H1 (cell line): Measurements from ENCODE around the gene ITGA5. TPM values are rescaled to one million over a fixed set of nuclear protein-coding genes. Genes with fewer than 3 reads are reported as not detected.

Source experiments
- CTCF ChIA-PET: fragments of 300-600 bp; sonication (Branson Sonifier 250); formaldehyde crosslinking; loops from one replicate; lab custom pipeline; 2021; ENCODE audit not compliant: partially characterized antibody; lab: Charles Lee
- POLR2A ChIA-PET: fragments of 300-600 bp; sonication (Branson Sonifier 250); formaldehyde crosslinking; loops from one replicate; lab custom pipeline; 2021; ENCODE audit warnings: inconsistent platforms; ENCODE audit not compliant: partially characterized antibody; lab: Charles Lee
- DNase-seq, 2 experiments: peaks; one replicate each; pipeline versions ENCODE4 v3.0.0 to v3.0.0-alpha.2; 2010 to 2022; ENCODE audit warnings: low spot score in 2 of 2, low read depth in 1 of 2, mixed read lengths in 1 of 2
- FAIRE-seq: peaks from 2 replicates; lab custom pipeline; 2011; peaks lifted over from hg19 to GRCh38; lab: Jason Lieb, UNC
- H2AFZ ChIP-seq: 2 replicates; pipeline ENCODE4 v1.8.1; 2012; ENCODE audit warnings: low read length, inconsistent platforms
- H2AK5ac ChIP-seq: 2 replicates; pipeline ENCODE4 v1.6.1; 2013; ENCODE audit warnings: low read depth, low read length
- H2BK120ac ChIP-seq: replicated peaks from 2 replicates; pipeline ENCODE3; 2013; ENCODE audit warnings: low read depth, low read length, inconsistent platforms
- H2BK12ac ChIP-seq: 2 replicates; pipeline ENCODE4 v1.6.1; 2013; ENCODE audit warnings: low read depth, low read length
- H2BK15ac ChIP-seq: 2 replicates; pipeline ENCODE4 v1.6.1; 2013; ENCODE audit warnings: low read length
- H2BK20ac ChIP-seq: 2 replicates; pipeline ENCODE4 v1.6.1; 2013; ENCODE audit warnings: low read length
- H2BK5ac ChIP-seq: 2 replicates; pipeline ENCODE4 v1.6.1; 2013; ENCODE audit warnings: low read depth, low read length
- H3K14ac ChIP-seq: 2 replicates; pipeline ENCODE4 v1.6.1; 2013; ENCODE audit warnings: inconsistent platforms; ENCODE audit not compliant: insufficient read length
- H3K18ac ChIP-seq: 2 replicates; pipeline ENCODE4 v1.6.1; 2013; ENCODE audit warnings: low read length; ENCODE audit errors: extremely low read depth
- H3K23ac ChIP-seq: 2 replicates; pipeline ENCODE4 v1.6.1; 2013; ENCODE audit warnings: inconsistent platforms; ENCODE audit not compliant: insufficient read length
- H3K23me2 ChIP-seq: 2 replicates; pipeline ENCODE4 v1.6.1; 2013; ENCODE audit warnings: low read depth, low read length
- H3K27ac ChIP-seq: 2 replicates; pipeline ENCODE4 v1.6.1; 2011; ENCODE audit warnings: low read depth, low read length, inconsistent platforms
- H3K27me3 ChIP-seq, 4 experiments: replicated peaks in 1 of 4; 1 replicate in 1 of 4; 2 replicates in 3 of 4; pipeline versions ENCODE4 v1.6.1 to v1.8.1; 2011 to 2013; ENCODE audit warnings: low read length in 3 of 4, mild to moderate bottlenecking in 3 of 4, inconsistent platforms in 2 of 4, mixed read lengths in 2 of 4, moderate library complexity in 1 of 4; ENCODE audit not compliant: control insufficient read depth in 3 of 4, insufficient read depth in 3 of 4; ENCODE audit errors: extremely low read depth in 1 of 4
- H3K36me3 ChIP-seq, 4 experiments: 2 replicates each; pipeline versions ENCODE4 v1.6.1 to v1.8.1; 2011 to 2013; ENCODE audit warnings: mild to moderate bottlenecking in 4 of 4, low read length in 3 of 4, moderate library complexity in 2 of 4, control low read depth in 1 of 4, inconsistent platforms in 1 of 4; ENCODE audit not compliant: insufficient read depth in 4 of 4, control insufficient read depth in 2 of 4
- H3K4ac ChIP-seq: replicated peaks from 2 replicates; pipeline ENCODE3; 2013; ENCODE audit warnings: low read length, low read depth, mixed read lengths, inconsistent platforms; ENCODE audit not compliant: insufficient read length
- H3K4me1 ChIP-seq, 4 experiments: replicated peaks in 1 of 4; 1 replicate in 1 of 4; 2 replicates in 3 of 4; pipeline versions ENCODE4 v1.6.1 to v1.8.1; 2011 to 2013; ENCODE audit warnings: low read length in 3 of 4, inconsistent platforms in 2 of 4, mixed read lengths in 1 of 4; ENCODE audit not compliant: insufficient read depth in 4 of 4, control insufficient read depth in 3 of 4
- H3K4me2 ChIP-seq, 2 experiments: 2 replicates each; pipeline versions ENCODE4 v1.6.1 to v1.8.1; 2011 to 2013; ENCODE audit warnings: low read depth in 2 of 2, low read length in 2 of 2, control low read depth in 1 of 2, inconsistent platforms in 1 of 2, mild to moderate bottlenecking in 1 of 2; ENCODE audit not compliant: insufficient read depth in 1 of 2
- H3K4me3 ChIP-seq, 4 experiments: fragments of 200-600, 300-600 bp in 1 of 4; sonication (generic), shearing (Covaris generic), sonication (Bioruptor Twin) in 1 of 4; 2 replicates each; pipeline versions ENCODE4 v1.5.1 to v1.8.1; 2011 to 2016; ENCODE audit warnings: low read length in 4 of 4, low read depth in 3 of 4, control low read depth in 2 of 4, inconsistent platforms in 2 of 4, mild to moderate bottlenecking in 2 of 4, mixed read lengths in 1 of 4, moderate library complexity in 1 of 4; ENCODE audit not compliant: insufficient read depth in 2 of 4; ENCODE audit errors: extremely low read depth in 1 of 4
- H3K56ac ChIP-seq: replicated peaks from 2 replicates; pipeline ENCODE3; 2013; ENCODE audit warnings: low read depth, mild to moderate bottlenecking, mixed read lengths, low read length, inconsistent platforms; ENCODE audit not compliant: insufficient read length
- H3K79me1 ChIP-seq: 2 replicates; pipeline ENCODE4 v1.6.1; 2013; ENCODE audit warnings: low read depth, low read length, control low read depth
- H3K79me2 ChIP-seq, 2 experiments: 2 replicates each; pipeline versions ENCODE4 v1.6.1 to v1.8.1; 2012 to 2013; ENCODE audit warnings: low read length in 2 of 2, mild to moderate bottlenecking in 2 of 2, inconsistent platforms in 1 of 2; ENCODE audit not compliant: insufficient read depth in 2 of 2, control insufficient read depth in 1 of 2
- H3K9ac ChIP-seq, 4 experiments: replicated peaks in 1 of 4; 1 replicate in 1 of 4; 2 replicates in 3 of 4; pipeline versions ENCODE4 v1.6.1 to v1.8.1; 2011 to 2013; ENCODE audit warnings: low read depth in 3 of 4, low read length in 3 of 4, control low read depth in 2 of 4, mild to moderate bottlenecking in 2 of 4, moderate library complexity in 2 of 4, inconsistent platforms in 1 of 4; ENCODE audit errors: extremely low read depth in 1 of 4
- H3K9me3 ChIP-seq, 2 experiments: 2 replicates each; pipeline versions ENCODE4 v1.6.1 to v1.8.1; 2012 to 2013; ENCODE audit warnings: mild to moderate bottlenecking in 2 of 2, moderate library complexity in 2 of 2, control low read depth in 1 of 2, inconsistent platforms in 1 of 2, low read depth in 1 of 2, low read length in 1 of 2, mixed read lengths in 1 of 2; ENCODE audit not compliant: insufficient read depth in 2 of 2
- H4K20me1 ChIP-seq, 2 experiments: replicated peaks in 1 of 2; 2 replicates each; pipeline versions ENCODE3 to v1.8.1; 2011 to 2013; ENCODE audit warnings: inconsistent platforms in 2 of 2, low read length in 2 of 2, mild to moderate bottlenecking in 1 of 2; ENCODE audit not compliant: insufficient read depth in 2 of 2, control insufficient read depth in 1 of 2
- H4K5ac ChIP-seq: 2 replicates; pipeline ENCODE4 v1.6.1; 2013; ENCODE audit warnings: low read length, low read depth, mixed read lengths, inconsistent platforms; ENCODE audit not compliant: insufficient read length
- H4K8ac ChIP-seq: 2 replicates; pipeline ENCODE4 v1.8.0; 2013; ENCODE audit warnings: mild to moderate bottlenecking, moderate library complexity, low read length, inconsistent platforms; ENCODE audit not compliant: insufficient read depth; ENCODE audit errors: extremely low read depth
- H4K91ac ChIP-seq: replicated peaks from 2 replicates; pipeline ENCODE3; 2013; ENCODE audit warnings: low read length, mixed read lengths, inconsistent platforms; ENCODE audit not compliant: insufficient read length
- ASH2L ChIP-seq: fragments of 200-600, 300-600 bp; sonication (generic); IDR thresholded peaks from one replicate; pipeline ENCODE4 v1.7.1; 2017; ENCODE audit warnings: low read length
- CBX5 ChIP-seq: fragments of 300-800, 300-1000 bp; sonication (generic); IDR thresholded peaks from 2 replicates; pipeline ENCODE4 v1.7.1; 2016; ENCODE audit warnings: antibody characterized with exemption, low read length, low read depth
- TCF12 ChIP-seq: IDR thresholded peaks from 2 replicates; pipeline ENCODE4 v1.6.1; 2011; ENCODE audit warnings: low read depth, mild to moderate bottlenecking, low read length
- WGBS, 2 experiments: shearing (Covaris generic) in 1 of 2; methylation state at CpG; one replicate each; pipeline versions ENCODE4 v1.1.6 to v1.1.7; 2013 to 2015; ENCODE audit warnings: low lambda C conversion rate in 2 of 2, mixed read lengths in 2 of 2, inconsistent platforms in 1 of 2, low coverage in 1 of 2, missing lambda C conversion rate in 1 of 2; ENCODE audit not compliant: insufficient replicate concordance in 2 of 2, insufficient coverage in 1 of 2, insufficient read length in 1 of 2; ENCODE audit errors: extremely low coverage in 1 of 2, missing lambda C conversion rate in 1 of 2; 5-methylcytosine and 5-hydroxymethylcytosine counted together
- polyA plus RNA-seq, 7 experiments: library from polyadenylated mRNA; depleted of rRNA in 3 of 7; stranded (reverse) in 5 of 7; unstranded in 2 of 7; fragments of >200 nt in 5 of 7; fragments of 200-250 nt in 2 of 7; gene quantifications; 1 replicate in 5 of 7; 2 replicates in 1 of 7; 4 replicates in 1 of 7; pipeline versions ENCODE4 v1.2.1 to v1.2.3, GENCODE V29; 2011 to 2013; ENCODE audit warnings: missing spikeins in 2 of 7, mixed read lengths in 2 of 7
- total RNA-seq: library from RNA; stranded (reverse); fragmentation: NEBNext Ultra II Directional; extraction: Animal tissue kit (Norgen Biotek cat#: 25700); gene quantifications from 2 replicates; pipeline ENCODE4 v1.2.1, GENCODE V29; 2021

Gene ITGA5
- total and polyA plus RNA-seq, 2 of the 8 experiments (the other 6 are each of a cell fraction or from before 2014, with no cell fraction given): 11.6 to 19.4 TPM

DNA sequence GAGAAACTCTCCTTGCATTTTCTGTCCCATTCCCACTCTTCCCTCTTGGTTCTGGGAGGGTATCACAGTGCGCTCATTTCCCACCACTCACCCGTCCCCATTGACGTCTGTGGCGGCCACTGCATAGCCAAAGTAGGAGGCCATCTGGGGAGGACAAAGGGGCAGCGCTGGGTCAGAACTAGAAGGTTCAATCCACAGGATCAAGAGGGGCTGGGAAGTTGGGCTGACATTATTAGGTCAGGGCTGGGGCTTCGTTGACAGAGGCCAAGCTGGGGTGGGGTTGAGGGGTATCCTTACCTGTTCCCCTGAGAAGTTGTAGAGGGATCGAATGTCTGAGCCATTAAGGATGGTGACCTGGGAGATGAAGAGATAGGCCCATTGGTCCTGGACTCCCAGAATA lies 13.5 kb downstream of the ITGA5 start:
- H3K23ac ChIP-seq: no peak overlapping the region
- no peak overlapping the region for H2BK15ac ChIP-seq
- H2BK12ac ChIP-seq: no peak overlapping the region
- no peaks in the 10 kb centered on the region for H3K23me2 ChIP-seq
- H4K20me1 ChIP-seq: no peaks in the 10 kb centered on the region
- CTCF ChIA-PET: interaction anchor here (0.5 to 12.3 kb wide), 8 partner anchors 9 to 77 kb away, joined by 3 to 742 read pairs (median 8); partner anchors contain the start of gene ITGA5
- no peaks in the 10 kb centered on the region for H3K79me1 ChIP-seq
- H3K27ac ChIP-seq: no peak overlapping the region
- no peak overlapping the region for H3K18ac ChIP-seq
- no peak overlapping the region for H2AFZ ChIP-seq
- FAIRE-seq: no peak
- H3K36me3 ChIP-seq: peaks cover 3 to 14% (median 5%) of the 10 kb centered on the region in 4 experiments; a peak in 4 of 8 replicates
- H4K91ac ChIP-seq: no peak overlapping the region
- H3K79me2 ChIP-seq: no peaks in the 10 kb centered on the region
- H2BK120ac ChIP-seq: no peak overlapping the region
- H4K5ac ChIP-seq: no peak overlapping the region
- no peaks in the 10 kb centered on the region for H3K27me3 ChIP-seq
- no peak for DNase-seq
- 97% methylated on average over 7 of the region's 7 CpGs; no CpG with 5 or more reads in 1 of the 2 experiments for WGBS, 2 experiments
- H3K9ac ChIP-seq: no peak overlapping the region
- POLR2A ChIA-PET: interaction anchor here (1.3 to 4.5 kb wide), 3 partner anchors 9 to 27 kb away, joined by 3 to 16 read pairs (median 8); no protein-coding TSS in a partner anchor
- H3K4me1 ChIP-seq: peaks cover 0 to 1% (median 0%) of the 10 kb centered on the region in 4 experiments; a peak in 1 of 7 replicates
- no peak overlapping the region for H2BK20ac ChIP-seq
- H3K9me3 ChIP-seq: no peaks in the 10 kb centered on the region
- TF ChIP-seq ASH2L (no peak), TCF12 (no peak), CBX5 (no peak)
- H4K8ac ChIP-seq: no peak overlapping the region
- no peak overlapping the region for H3K56ac ChIP-seq
- H3K4me3 ChIP-seq: no peak overlapping the region
- no peak overlapping the region for H2AK5ac ChIP-seq
- H2BK5ac ChIP-seq: no peak overlapping the region
- no peak overlapping the region for H3K4ac ChIP-seq
- no peak overlapping the region for H3K4me2 ChIP-seq
- no peak overlapping the region for H3K14ac ChIP-seq
